HCT116 (cell line): ENCODE data around the gene KIAA0232. TPM values are rescaled to one million over a fixed set of nuclear protein-coding genes. Genes with fewer than 3 reads are reported as not detected.

Experiments
- ATAC-seq: fragments of 200-7000 bp; cut with Tn5 transposase; 2 replicates; pipeline ENCODE4 v1.9.1; 2020; ENCODE audit warnings: mild to moderate bottlenecking, moderate library complexity
- BruUV-seq: library from RNA; stranded (reverse); fragments of 400-500 nt; replicated peaks from 2 replicates; lab custom pipeline; 2021; lab: Mats Ljungman, UMichigan
- CTCF ChIA-PET: fragments of 300-600 bp; sonication (Branson Sonifier 250); formaldehyde crosslinking; loops from one replicate; lab custom pipeline; 2021; ENCODE audit warnings: antibody characterized with exemption; lab: Charles Lee
- POLR2A ChIA-PET: fragments of 300-600, 350-600 bp; sonication (Branson Sonifier 250); formaldehyde crosslinking; loops from one replicate; lab custom pipeline; 2021; ENCODE audit warnings: antibody characterized with exemption; lab: Charles Lee
- RAD21 ChIA-PET, 2 experiments: fragments of 300-600 bp; sonication (Branson Sonifier 250); formaldehyde crosslinking; loops; one replicate each; lab custom pipeline; 2023; ENCODE audit warnings: low total read pairs in 2 of 2; ENCODE audit not compliant: uncharacterized antibody in 2 of 2, unreplicated experiment in 2 of 2, low non-redundant PET in 1 of 2; lab: Charles Lee
- DNase-seq: peaks from one replicate; pipeline ENCODE4 v3.0.0-alpha.2; 2010; ENCODE audit warnings: low read depth, low spot score
- H2AFZ ChIP-seq: fragments of 200-600 bp; shearing (Covaris generic), sonication (generic); 2 replicates; pipeline ENCODE4 v1.6.1; 2017; ENCODE audit warnings: low read depth, mixed run types, mixed read lengths, antibody characterized with exemption, low read length; ENCODE audit not compliant: poor library complexity, severe bottlenecking
- H3K27ac ChIP-seq: 2 replicates; pipeline ENCODE4 v1.5.1; 2012; ENCODE audit warnings: low read depth, low read length
- H3K27me3 ChIP-seq: fragments of 200-600 bp; sonication (generic); 2 replicates; pipeline ENCODE4 v1.6.1; 2016; ENCODE audit warnings: mixed run types, low read length, mixed read lengths; ENCODE audit not compliant: insufficient read depth
- H3K36me3 ChIP-seq, 2 experiments: fragments of 200-500 bp in 1 of 2; fragments of 200-600 bp in 1 of 2; sonication (Bioruptor generic) in 1 of 2; sonication (generic) in 1 of 2; 2 replicates each; pipeline versions ENCODE4 v1.5.1 to v1.6.1; 2014 to 2016; ENCODE audit warnings: low read length in 2 of 2, inconsistent platforms in 1 of 2, mixed read lengths in 1 of 2, mixed run types in 1 of 2; ENCODE audit not compliant: insufficient read depth in 2 of 2, control insufficient read depth in 1 of 2
- H3K4me1 ChIP-seq, 2 experiments: fragments of 200-600 bp in 1 of 2; sonication (generic) in 1 of 2; 2 replicates each; pipeline versions ENCODE4 v1.5.1 to v1.6.1; 2012 to 2017; ENCODE audit warnings: low read length in 2 of 2, inconsistent platforms in 1 of 2, mild to moderate bottlenecking in 1 of 2, mixed read lengths in 1 of 2, mixed run types in 1 of 2, moderate library complexity in 1 of 2; ENCODE audit not compliant: insufficient read depth in 2 of 2, control insufficient read depth in 1 of 2
- H3K4me2 ChIP-seq: fragments of 200-600 bp; sonication (generic); 2 replicates; pipeline ENCODE4 v1.6.1; 2017; ENCODE audit warnings: mixed run types, low read length, mixed read lengths
- H3K4me3 ChIP-seq, 2 experiments: fragments of 200-600 bp in 1 of 2; sonication (generic) in 1 of 2; replicated peaks in 1 of 2; 2 replicates each; pipeline ENCODE4 v1.5.1; 2011 to 2016; ENCODE audit warnings: low read length in 2 of 2, control low read depth in 1 of 2, low read depth in 1 of 2, mild to moderate bottlenecking in 1 of 2, mixed read lengths in 1 of 2, mixed run types in 1 of 2
- H3K79me2 ChIP-seq: fragments of 200-600 bp; sonication (generic); 2 replicates; pipeline ENCODE4 v1.6.1; 2017; ENCODE audit warnings: mild to moderate bottlenecking, mixed run types, low read length, moderate library complexity, mixed read lengths; ENCODE audit not compliant: insufficient read depth
- H3K9ac ChIP-seq: fragments of 200-600 bp; sonication (generic); 2 replicates; pipeline ENCODE4 v1.6.1; 2016; ENCODE audit warnings: low read length, mixed read lengths
- H3K9me2 ChIP-seq: fragments of 200-600 bp; sonication (generic), shearing (Covaris generic); 2 replicates; pipeline ENCODE4 v1.6.1; 2017; ENCODE audit warnings: mixed run types, mild to moderate bottlenecking, moderate library complexity; ENCODE audit not compliant: insufficient read depth
- H3K9me3 ChIP-seq, 2 experiments: fragments of 200-500 bp in 1 of 2; fragments of 200-600 bp in 1 of 2; sonication (Bioruptor generic) in 1 of 2; sonication (generic) in 1 of 2; 2 replicates each; pipeline ENCODE4 v1.6.1; 2014 to 2017; ENCODE audit warnings: low read length in 2 of 2, mixed read lengths in 2 of 2, inconsistent platforms in 1 of 2, low read depth in 1 of 2, mild to moderate bottlenecking in 1 of 2, mixed run types in 1 of 2, moderate library complexity in 1 of 2; ENCODE audit not compliant: control insufficient read depth in 1 of 2, insufficient read depth in 1 of 2
- H4K20me1 ChIP-seq: fragments of 200-600 bp; sonication (generic), shearing (Covaris generic); 2 replicates; pipeline ENCODE4 v1.6.1; 2017; ENCODE audit warnings: mixed run types, mild to moderate bottlenecking, moderate library complexity; ENCODE audit not compliant: insufficient read depth
- CBX3 ChIP-seq: IDR thresholded peaks from 2 replicates; pipeline ENCODE4 v1.6.1; 2012; ENCODE audit warnings: low read depth
- CEBPB ChIP-seq: IDR thresholded peaks from 2 replicates; pipeline ENCODE4 v1.6.1; 2012; ENCODE audit warnings: low read depth
- EGR1 ChIP-seq: IDR thresholded peaks from 2 replicates; pipeline ENCODE4 v1.6.1; 2012; ENCODE audit warnings: low read depth
- ELF1 ChIP-seq: IDR thresholded peaks from 2 replicates; pipeline ENCODE4 v1.6.1; 2012; ENCODE audit warnings: low read depth, borderline replicate concordance
- EZH2 ChIP-seq: fragments of 200-600 bp; sonication (generic); IDR thresholded peaks from 2 replicates; pipeline ENCODE4 v1.6.1; 2017; ENCODE audit warnings: antibody characterized with exemption, mixed run types
- JUND ChIP-seq: IDR thresholded peaks from 2 replicates; pipeline ENCODE4 v1.6.1; 2012
- POLR2A ChIP-seq: IDR thresholded peaks from 2 replicates; pipeline ENCODE4 v1.7.0; 2011; ENCODE audit warnings: borderline replicate concordance; ENCODE audit not compliant: insufficient read depth, insufficient read length; ENCODE audit errors: extremely low read depth
- POLR2AphosphoS5 ChIP-seq: IDR thresholded peaks from 2 replicates; pipeline ENCODE4 v1.6.1; 2011; ENCODE audit warnings: mild to moderate bottlenecking, low read depth, low read length, moderate library complexity
- RAD21 ChIP-seq: IDR thresholded peaks from 2 replicates; pipeline ENCODE4 v1.6.1; 2012; ENCODE audit warnings: low read depth, mild to moderate bottlenecking
- SIN3A ChIP-seq: IDR thresholded peaks from 2 replicates; pipeline ENCODE4 v1.6.1; 2012; ENCODE audit warnings: low read depth
- SP1 ChIP-seq: IDR thresholded peaks from 2 replicates; pipeline ENCODE4 v1.6.1; 2012; ENCODE audit warnings: low read depth
- SRF ChIP-seq: IDR thresholded peaks from 2 replicates; pipeline ENCODE4 v1.6.1; 2012; ENCODE audit warnings: low read depth
- TCF7L2 ChIP-seq: IDR thresholded peaks from 2 replicates; pipeline ENCODE4 v1.7.0; 2011; ENCODE audit warnings: borderline replicate concordance, inconsistent platforms; ENCODE audit not compliant: insufficient read depth, insufficient read length; ENCODE audit errors: extremely low read depth
- YY1 ChIP-seq: IDR thresholded peaks from 2 replicates; pipeline ENCODE4 v1.6.1; 2011; ENCODE audit warnings: low read length, low read depth, moderate library complexity, mild to moderate bottlenecking; ENCODE audit not compliant: insufficient replicate concordance; ENCODE audit errors: extremely low read depth
- ZFX ChIP-seq: fragments of 450-650 bp; IDR thresholded peaks from 2 replicates; pipeline ENCODE4 v1.6.1; 2017
- ZNF274 ChIP-seq: fragments of 200-500 bp; sonication (Bioruptor generic); IDR thresholded peaks from 2 replicates; pipeline ENCODE4 v1.6.1; 2014; ENCODE audit warnings: mild to moderate bottlenecking, low read depth, low read length, inconsistent platforms
- intact Hi-C: fragments of 100-400 bp; cut with micrococcal nuclease; formaldehyde crosslinking; loops from 2 replicates; pipeline ENCODE4 v1.10.0; 2022
- total RNA-seq: library from RNA; stranded (reverse); gene quantifications from one replicate; pipeline ENCODE4 v1.2.1, GENCODE V29; 2021; ENCODE audit not compliant: unreplicated experiment
- TF ChIP-seq, protein P1 (sequence below): IDR thresholded peaks from 2 replicates; pipeline ENCODE4 v1.6.1; 2012
- TF ChIP-seq, protein P2 (sequence below): IDR thresholded peaks from 2 replicates; pipeline ENCODE4 v1.6.1; 2011; ENCODE audit warnings: mild to moderate bottlenecking, low read length, moderate library complexity; ENCODE audit not compliant: insufficient replicate concordance; ENCODE audit errors: extremely low read depth
- TF ChIP-seq, protein P3 (sequence below): IDR thresholded peaks from 2 replicates; pipeline ENCODE4 v1.6.1; 2012

KIAA0232 gene
- total RNA-seq, 1 experiment from 2014 or later, result 18.1 TPM

DNA sequence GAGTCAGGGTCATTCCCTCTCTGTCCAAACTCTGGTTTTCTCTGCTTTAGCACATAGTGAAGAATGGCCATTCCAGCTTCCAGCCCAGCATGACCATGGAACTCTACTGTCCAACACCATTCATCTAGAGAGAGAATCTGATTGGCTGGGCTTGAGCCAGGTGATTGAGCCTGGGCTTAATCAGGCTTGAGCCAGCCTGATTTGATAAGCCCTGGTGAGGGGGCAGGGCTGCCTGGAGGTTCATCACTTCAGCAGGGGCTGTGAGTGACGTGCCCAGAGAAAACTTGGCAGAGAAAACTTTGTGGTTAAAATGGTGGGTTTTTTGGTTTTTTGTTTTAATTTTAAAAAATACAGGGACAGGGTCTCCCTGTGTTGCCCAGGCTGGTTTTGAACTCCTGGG lies 62.5 kb downstream of the KIAA0232 start:
- intact Hi-C loops, result no loop called here
- no peaks in the 10 kb centered on the region for H3K9me3 ChIP-seq
- H3K27ac ChIP-seq, result no peak overlapping the region
- ChIA-PET POLR2A (no interaction called here), CTCF (interaction anchor here (1.4 kb wide), 1 partner anchor 28 kb away, joined by 5 read pairs; no protein-coding TSS in a partner anchor), RAD21 (no interaction called here)
- no peaks in the 10 kb centered on the region for H4K20me1 ChIP-seq
- H3K4me1 ChIP-seq, result peaks cover 0 to 1% of the 10 kb centered on the region in 2 experiments; a peak in 1 of 4 replicates
- BruUV-seq, result no TSS peak
- peaks cover 4 to 10% of the 10 kb centered on the region in 2 experiments; a peak in 2 of 4 replicates for H3K36me3 ChIP-seq
- no peaks in the 10 kb centered on the region; the same call in 1 of the 2 replicates for H3K79me2 ChIP-seq
- no peak for DNase-seq
- H3K27me3 ChIP-seq, result no peaks in the 10 kb centered on the region
- no peak overlapping the region for H3K4me3 ChIP-seq
- H3K4me2 ChIP-seq, result no peak overlapping the region
- TF ChIP-seq CEBPB (no peak), EZH2 (no peak), ELF1 (no peak)
- no peak for ATAC-seq
- no peak overlapping the region for H2AFZ ChIP-seq
- H3K9ac ChIP-seq, result no peak overlapping the region
- H3K9me2 ChIP-seq, result no peaks in the 10 kb centered on the region

DNA sequence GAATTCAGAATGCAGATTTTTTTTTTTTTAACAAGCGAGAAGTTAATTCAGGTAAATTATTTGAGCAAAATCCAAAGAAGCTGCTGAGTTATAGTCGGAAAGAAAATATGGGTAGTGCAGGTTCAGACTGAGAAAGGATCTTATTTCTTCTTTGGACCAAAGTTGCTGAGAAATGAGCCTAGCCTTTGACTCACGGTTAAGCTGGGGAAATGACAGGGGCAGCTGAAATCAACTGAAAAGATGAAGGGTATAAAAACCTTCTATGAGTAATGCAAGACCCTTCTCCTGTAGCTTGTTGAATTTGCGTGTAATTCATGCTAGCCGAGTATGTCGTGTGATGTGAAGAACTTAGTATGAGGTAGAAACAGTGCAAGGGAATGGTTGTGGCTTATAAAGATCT lies 63.0 kb downstream of the KIAA0232 start:
- DNase-seq (no peak), ATAC-seq (no peak)
- POLR2A ChIA-PET, result no interaction called here
- Histone ChIP-seq H3K27me3 (no peaks in the 10 kb centered on the region), H4K20me1 (no peaks in the 10 kb centered on the region), H3K27ac (no peak overlapping the region), H3K9me2 (no peaks in the 10 kb centered on the region), H3K9me3 (no peaks in the 10 kb centered on the region), H3K79me2 (no peaks in the 10 kb centered on the region), H2AFZ (no peak overlapping the region), H3K4me1 (no peaks in the 10 kb centered on the region), H3K4me3 (no peak overlapping the region), H3K9ac (no peak overlapping the region), H3K4me2 (no peak overlapping the region), H3K36me3 (peaks cover 4 to 10% of the 10 kb centered on the region in 2 experiments; a peak in 2 of 4 replicates)
- RAD21 ChIA-PET, result no interaction called here
- CTCF ChIA-PET, result interaction anchor here (1.4 kb wide), 1 partner anchor 28 kb away, joined by 5 read pairs; no protein-coding TSS in a partner anchor
- BruUV-seq, result no TSS peak
- intact Hi-C loops, result no loop called here
- TF ChIP-seq RAD21, result no peak
- TF ChIP-seq TCF7L2, result no peak
- no peak for TF ChIP-seq SRF
- no peak for TF ChIP-seq POLR2A
- TF ChIP-seq, protein P1, sequence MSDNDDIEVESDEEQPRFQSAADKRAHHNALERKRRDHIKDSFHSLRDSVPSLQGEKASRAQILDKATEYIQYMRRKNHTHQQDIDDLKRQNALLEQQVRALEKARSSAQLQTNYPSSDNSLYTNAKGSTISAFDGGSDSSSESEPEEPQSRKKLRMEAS, result no peak
- TF ChIP-seq, protein P2, sequence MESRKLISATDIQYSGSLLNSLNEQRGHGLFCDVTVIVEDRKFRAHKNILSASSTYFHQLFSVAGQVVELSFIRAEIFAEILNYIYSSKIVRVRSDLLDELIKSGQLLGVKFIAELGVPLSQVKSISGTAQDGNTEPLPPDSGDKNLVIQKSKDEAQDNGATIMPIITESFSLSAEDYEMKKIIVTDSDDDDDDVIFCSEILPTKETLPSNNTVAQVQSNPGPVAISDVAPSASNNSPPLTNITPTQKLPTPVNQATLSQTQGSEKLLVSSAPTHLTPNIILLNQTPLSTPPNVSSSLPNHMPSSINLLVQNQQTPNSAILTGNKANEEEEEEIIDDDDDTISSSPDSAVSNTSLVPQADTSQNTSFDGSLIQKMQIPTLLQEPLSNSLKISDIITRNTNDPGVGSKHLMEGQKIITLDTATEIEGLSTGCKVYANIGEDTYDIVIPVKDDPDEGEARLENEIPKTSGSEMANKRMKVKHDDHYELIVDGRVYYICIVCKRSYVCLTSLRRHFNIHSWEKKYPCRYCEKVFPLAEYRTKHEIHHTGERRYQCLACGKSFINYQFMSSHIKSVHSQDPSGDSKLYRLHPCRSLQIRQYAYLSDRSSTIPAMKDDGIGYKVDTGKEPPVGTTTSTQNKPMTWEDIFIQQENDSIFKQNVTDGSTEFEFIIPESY, result no peak
- no peak for TF ChIP-seq EGR1
- no peak for TF ChIP-seq YY1
- TF ChIP-seq SIN3A, result no peak
- TF ChIP-seq ZFX, result no peak
- no peak for TF ChIP-seq CBX3
- TF ChIP-seq POLR2AphosphoS5, result no peak
- TF ChIP-seq SP1, result no peak
- TF ChIP-seq, protein P3, sequence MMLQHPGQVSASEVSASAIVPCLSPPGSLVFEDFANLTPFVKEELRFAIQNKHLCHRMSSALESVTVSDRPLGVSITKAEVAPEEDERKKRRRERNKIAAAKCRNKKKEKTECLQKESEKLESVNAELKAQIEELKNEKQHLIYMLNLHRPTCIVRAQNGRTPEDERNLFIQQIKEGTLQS, result no peak
- no peak for TF ChIP-seq ZNF274
- TF ChIP-seq JUND, result no peak
